Activated naive CD4-positive, alpha-beta T cell treated with anti-CD3 and anti-CD28 coated beads for 36 hours (primary cell): ENCODE data around the gene AKIRIN2. TPM values are rescaled to one million over a fixed set of nuclear protein-coding genes. Genes with fewer than 3 reads are reported as not detected.

Source experiments
- CTCF ChIA-PET: fragments of 350-600 bp; sonication (Branson Sonifier 250); formaldehyde crosslinking; loops from one replicate; lab custom pipeline; 2021; ENCODE audit warnings: antibody characterized with exemption; lab: Charles Lee
- DNase-seq: peaks from one replicate; pipeline ENCODE4 v3.0.0-alpha.2; 2020
- H3K27ac Mint-ChIP-seq: one replicate; pipeline ENCODE4 v1.8.0; 2021; ENCODE audit warnings: mild to moderate bottlenecking, mixed read lengths
- H3K27me3 Mint-ChIP-seq: one replicate; pipeline ENCODE4 v1.8.0; 2021; ENCODE audit warnings: low read depth, mixed read lengths
- H3K36me3 Mint-ChIP-seq: one replicate; pipeline ENCODE4 v1.8.0; 2021; ENCODE audit warnings: low read depth, mixed read lengths
- H3K4me1 Mint-ChIP-seq: one replicate; pipeline ENCODE4 v1.8.0; 2021; ENCODE audit warnings: low read depth, mixed read lengths
- H3K4me3 Mint-ChIP-seq: one replicate; pipeline ENCODE4 v1.8.0; 2021; ENCODE audit warnings: mild to moderate bottlenecking, moderate library complexity, mixed read lengths
- H3K9me3 Mint-ChIP-seq: one replicate; pipeline ENCODE4 v1.8.0; 2021; ENCODE audit warnings: mixed read lengths
- intact Hi-C: fragments of 100-400 bp; cut with micrococcal nuclease; formaldehyde crosslinking; loops from one replicate; pipeline ENCODE4 v1.15.1; 2023
- total RNA-seq, 2 experiments: library from RNA; stranded (reverse); gene quantifications; one replicate each; pipeline ENCODE4 v1.2.3, GENCODE V29; 2021

The AKIRIN2 gene
- total RNA-seq: 10 to 100 TPM; 47.6 to 49.8 TPM

DNA sequence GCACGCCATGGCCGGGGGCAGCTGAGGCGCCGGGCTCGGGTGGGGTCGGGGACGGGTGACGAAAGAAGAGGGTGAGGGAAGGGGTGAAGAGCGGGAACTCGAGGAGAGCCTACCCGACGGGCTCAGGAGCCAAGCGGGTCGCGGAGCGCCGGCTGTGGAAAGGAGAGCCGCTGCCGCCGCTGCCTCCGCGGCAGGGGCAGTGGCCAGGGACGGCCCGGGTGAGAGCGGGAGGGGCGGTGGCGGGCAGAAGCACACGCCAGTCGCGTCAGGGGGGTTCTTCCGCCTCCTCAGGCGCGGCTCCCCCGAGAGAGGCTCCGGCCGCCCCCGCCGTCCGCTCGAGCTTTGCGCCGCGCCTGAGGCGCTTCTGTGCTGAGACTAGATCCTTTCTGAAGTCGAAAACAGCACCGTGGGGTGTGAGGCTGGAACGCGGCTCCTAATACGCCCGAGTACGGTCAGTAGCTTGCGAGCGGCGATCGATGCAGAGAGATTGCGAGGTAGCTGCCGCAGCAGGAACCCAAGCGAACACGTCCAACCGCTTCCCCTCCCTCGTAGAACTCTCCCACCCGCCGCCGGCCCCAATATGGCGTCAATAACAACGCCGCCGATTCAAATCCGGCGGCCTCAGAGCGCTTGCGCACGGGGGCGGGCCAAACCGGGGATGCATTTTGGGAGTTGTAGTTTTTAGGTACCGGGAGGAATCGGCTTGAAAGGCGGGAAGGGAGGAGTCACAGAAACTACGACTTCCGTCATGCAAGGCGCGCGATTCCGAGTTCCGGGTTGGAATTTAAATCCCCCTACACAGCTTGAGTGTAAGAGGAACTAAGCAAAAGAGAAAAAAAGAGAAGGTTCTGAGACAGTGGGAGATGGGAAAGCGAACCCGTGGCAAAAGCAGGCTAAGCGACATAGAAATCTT, at the start of gene AKIRIN2:
TSS of gene AKIRIN2 (minus strand) at position 558 of the 913 bp plus-strand sequence. CDS start at position 9, 549 bp downstream.
- H3K4me3 Mint-ChIP-seq: peak within 1 kb of the TSS; percentile 86
- intact Hi-C loops: loop anchor here (1.0 to 2.0 kb wide), 12 partner anchors 19 to 1379 kb away; partner anchors contain the start of genes ORC3, PNRC1, RNGTT and SLC35A1
- H3K4me1 Mint-ChIP-seq: peaks cover 42% of the 10 kb centered on the region
- peaks cover 14% of the 10 kb centered on the region for H3K36me3 Mint-ChIP-seq
- H3K27ac Mint-ChIP-seq: peak within 1 kb of the TSS; percentile 89
- H3K9me3 Mint-ChIP-seq: no peaks in the 10 kb centered on the region
- no peaks in the 10 kb centered on the region for H3K27me3 Mint-ChIP-seq
- peak; percentile 97 for DNase-seq
- CTCF ChIA-PET: interaction anchor here (1.4 kb wide), 1 partner anchor 17 kb away, joined by 3 read pairs; no protein-coding TSS in a partner anchor

DNA sequence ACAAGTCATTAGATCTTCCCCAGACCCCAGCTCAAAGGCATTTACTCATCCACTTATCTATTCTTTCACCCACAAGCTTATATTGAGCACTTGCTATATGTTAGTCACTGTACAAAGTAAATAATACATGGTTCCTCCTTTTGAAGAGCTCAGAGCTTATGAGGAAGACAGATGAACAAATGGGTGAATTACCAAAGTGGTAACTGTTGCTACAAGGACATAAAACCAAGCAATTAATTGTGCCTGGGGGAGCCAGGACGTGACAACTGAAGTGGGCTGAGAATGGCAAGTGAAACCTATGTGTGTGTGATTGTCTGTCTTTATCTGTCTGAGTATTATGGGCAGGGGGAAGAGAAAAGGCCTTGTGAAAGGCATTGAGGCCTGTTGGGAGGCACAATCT, 45.6 kb upstream of the AKIRIN2 start:
- Mint-ChIP-seq H3K4me3 (no peak overlapping the region), H3K27me3 (no peaks in the 10 kb centered on the region), H3K27ac (no peak overlapping the region), H3K36me3 (no peaks in the 10 kb centered on the region), H3K4me1 (peaks cover 3% of the 10 kb centered on the region), H3K9me3 (no peaks in the 10 kb centered on the region)
- intact Hi-C loops: no loop called here
- CTCF ChIA-PET: no interaction called here
- DNase-seq: no peak

DNA sequence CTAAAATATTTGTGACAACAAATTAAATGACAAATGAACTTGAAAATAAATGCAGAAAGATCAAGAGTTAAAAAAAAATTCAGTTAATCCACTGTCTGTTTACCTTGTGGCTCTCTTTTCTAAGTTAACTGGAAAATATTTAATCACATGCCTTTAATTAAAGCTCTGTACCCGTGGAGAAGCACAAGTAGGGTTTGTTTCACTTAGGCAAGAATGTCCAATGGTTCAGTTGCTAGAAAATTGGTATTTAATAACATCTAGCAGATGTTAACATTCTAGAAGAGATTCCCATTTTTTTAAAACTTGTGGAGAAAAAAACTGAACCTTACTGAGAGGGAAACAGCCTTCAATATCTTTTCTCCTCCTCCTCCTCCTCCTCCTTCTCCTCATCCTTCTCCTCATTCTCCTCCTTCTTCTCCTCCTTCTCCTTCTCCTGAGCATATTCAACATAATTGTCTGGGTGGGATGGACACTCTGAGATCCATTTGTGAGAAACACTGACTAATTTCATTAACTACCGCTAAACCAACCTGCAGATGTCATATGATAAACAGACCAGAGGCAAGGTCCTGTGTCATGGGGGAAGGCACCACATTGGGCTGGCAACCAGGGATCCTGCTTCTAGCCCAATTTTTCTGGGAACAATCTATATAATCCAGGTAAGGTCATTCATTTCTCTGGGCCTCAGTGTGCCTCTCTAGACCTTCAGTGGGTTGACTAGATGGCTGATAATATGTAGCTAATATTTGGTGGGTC, 44.1 kb upstream of the AKIRIN2 start:
- Mint-ChIP-seq H3K27ac (no peak overlapping the region), H3K4me1 (peaks cover 14% of the 10 kb centered on the region), H3K4me3 (no peak overlapping the region), H3K36me3 (no peaks in the 10 kb centered on the region), H3K9me3 (no peaks in the 10 kb centered on the region), H3K27me3 (no peaks in the 10 kb centered on the region)
- no peak for DNase-seq
- intact Hi-C loops: no loop called here
- CTCF ChIA-PET: no interaction called here

DNA sequence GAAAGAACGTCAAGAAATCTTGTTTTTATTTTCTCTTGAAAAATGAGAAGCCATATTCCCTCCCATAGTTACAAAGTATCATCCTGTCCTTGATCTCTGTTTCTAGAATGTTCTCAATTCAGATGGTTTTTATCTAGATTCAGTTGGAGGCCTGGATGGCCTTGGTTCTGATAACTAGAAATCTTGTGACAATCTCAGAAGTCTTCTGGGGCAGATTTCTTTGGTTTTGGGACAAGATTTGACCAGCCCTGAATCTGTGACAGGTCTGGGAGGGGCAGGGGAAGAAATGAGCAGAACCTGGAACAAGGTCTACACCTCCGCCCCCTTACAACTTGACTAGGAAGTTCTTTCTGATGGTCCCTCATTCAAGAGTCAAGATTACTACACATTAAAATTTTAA, 41.4 kb upstream of the AKIRIN2 start:
- no peak for DNase-seq
- CTCF ChIA-PET: no interaction called here
- intact Hi-C loops: loop anchor here (5.0 kb wide), 1 partner anchor 84 kb away; no protein-coding TSS in a partner anchor
- no peak overlapping the region for H3K4me3 Mint-ChIP-seq
- no peak overlapping the region for H3K27ac Mint-ChIP-seq
- H3K27me3 Mint-ChIP-seq: no peaks in the 10 kb centered on the region
- H3K9me3 Mint-ChIP-seq: no peaks in the 10 kb centered on the region
- no peaks in the 10 kb centered on the region for H3K36me3 Mint-ChIP-seq
- peaks cover 18% of the 10 kb centered on the region for H3K4me1 Mint-ChIP-seq

DNA sequence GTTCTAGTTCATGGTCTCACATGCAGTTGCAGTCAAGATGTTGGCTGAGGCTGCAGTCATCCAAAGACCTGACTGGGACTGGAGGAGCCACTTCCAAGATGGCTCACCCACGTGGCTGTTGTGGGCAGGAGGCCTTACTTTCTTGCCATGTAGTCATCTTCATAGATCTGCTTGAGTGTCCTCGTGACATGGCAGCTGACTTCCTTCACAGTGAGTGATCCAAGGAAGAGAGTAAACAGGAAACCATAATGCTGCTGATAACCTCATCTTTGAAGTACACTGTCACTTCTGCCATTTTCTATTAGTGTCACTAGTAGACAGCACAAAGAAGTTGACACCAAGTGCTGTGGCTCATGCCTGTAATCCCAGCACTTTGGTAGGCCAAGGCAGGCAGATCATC, 40.1 kb upstream of the AKIRIN2 start:
- CTCF ChIA-PET: interaction anchor here (0.6 kb wide), 1 partner anchor 68 kb away, joined by 5 read pairs; no protein-coding TSS in a partner anchor
- H3K9me3 Mint-ChIP-seq: no peaks in the 10 kb centered on the region
- H3K4me1 Mint-ChIP-seq: peaks cover 26% of the 10 kb centered on the region
- intact Hi-C loops: loop anchor here (1.0 to 5.0 kb wide), 4 partner anchors 10 to 85 kb away; partner anchors contain the start of gene AKIRIN2
- no peaks in the 10 kb centered on the region for H3K27me3 Mint-ChIP-seq
- no peaks in the 10 kb centered on the region for H3K36me3 Mint-ChIP-seq
- DNase-seq: peak; percentile 76
- no peak overlapping the region for H3K27ac Mint-ChIP-seq
- no peak overlapping the region for H3K4me3 Mint-ChIP-seq

DNA sequence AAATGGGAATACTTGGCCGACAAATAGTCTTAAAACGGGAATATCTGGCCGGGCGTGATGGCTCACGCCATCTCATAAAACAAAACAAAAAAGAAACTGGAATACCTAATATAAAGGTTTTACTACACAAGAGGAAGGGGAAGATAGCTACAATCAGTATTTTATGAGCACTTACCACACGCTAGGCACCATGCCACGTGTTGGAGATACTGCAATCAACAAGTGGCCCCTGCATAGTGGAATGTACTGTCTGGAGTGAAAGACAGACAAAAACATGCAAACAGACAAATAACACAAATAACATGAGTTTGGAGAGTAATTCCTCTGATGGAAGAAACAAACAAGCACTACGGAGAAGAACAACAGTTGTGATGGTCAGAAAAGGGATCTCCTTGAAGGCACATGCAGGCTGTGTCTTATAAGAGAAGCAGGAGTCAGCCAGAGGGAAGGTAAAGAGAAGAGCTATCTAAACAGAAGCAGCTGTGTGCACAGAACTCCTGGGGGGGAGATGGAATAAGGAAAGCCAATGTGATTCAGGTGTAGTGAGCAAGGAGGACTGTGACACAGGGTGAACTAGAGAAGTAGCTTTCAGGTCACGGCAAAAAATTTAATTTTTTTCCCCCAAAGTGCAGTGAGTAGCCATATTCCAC, 39.1 kb upstream of the AKIRIN2 start:
- DNase-seq: no peak
- Mint-ChIP-seq H3K4me3 (no peak overlapping the region), H3K27ac (no peak overlapping the region), H3K36me3 (no peaks in the 10 kb centered on the region), H3K9me3 (no peaks in the 10 kb centered on the region), H3K4me1 (peaks cover 26% of the 10 kb centered on the region), H3K27me3 (no peaks in the 10 kb centered on the region)
- intact Hi-C loops: loop anchor here (5.0 kb wide), 1 partner anchor 86 kb away; no protein-coding TSS in a partner anchor
- CTCF ChIA-PET: interaction anchor here (0.6 kb wide), 3 partner anchors 69 to 347 kb away, joined by 3 to 5 read pairs (median 3); no protein-coding TSS in a partner anchor

DNA sequence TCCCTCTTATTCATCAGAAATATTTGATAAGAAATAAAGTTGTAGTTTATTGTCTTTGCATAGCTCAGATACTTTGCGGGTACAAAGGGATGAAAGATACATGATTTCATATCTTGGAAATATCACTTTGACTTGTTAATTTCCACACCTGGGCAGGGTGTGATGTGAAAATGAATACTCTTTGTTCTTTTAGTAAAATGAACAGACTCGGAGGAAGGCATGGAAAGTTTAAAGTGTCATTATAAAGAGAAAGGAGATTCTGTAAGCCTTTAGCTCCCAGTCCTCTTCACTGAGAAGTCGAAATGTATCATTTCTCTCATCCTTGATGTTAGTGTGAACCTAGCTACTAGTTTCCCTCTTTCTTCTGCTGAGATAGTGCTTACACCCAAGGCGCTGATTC, 36.7 kb upstream of the AKIRIN2 start:
- intact Hi-C loops: loop anchor here (1.0 to 10.0 kb wide), 4 partner anchors 33 to 554 kb away; partner anchors contain the start of gene ORC3
- no peak for DNase-seq
- Mint-ChIP-seq H3K9me3 (peaks cover 4% of the 10 kb centered on the region), H3K27me3 (no peaks in the 10 kb centered on the region), H3K27ac (peak overlapping the region; percentile 21), H3K4me1 (peaks cover 26% of the 10 kb centered on the region), H3K4me3 (no peak overlapping the region), H3K36me3 (no peaks in the 10 kb centered on the region)
- CTCF ChIA-PET: interaction anchor here (1.1 to 1.3 kb wide), 2 partner anchors 15 to 40 kb away, joined by 3 to 4 read pairs; no protein-coding TSS in a partner anchor

DNA sequence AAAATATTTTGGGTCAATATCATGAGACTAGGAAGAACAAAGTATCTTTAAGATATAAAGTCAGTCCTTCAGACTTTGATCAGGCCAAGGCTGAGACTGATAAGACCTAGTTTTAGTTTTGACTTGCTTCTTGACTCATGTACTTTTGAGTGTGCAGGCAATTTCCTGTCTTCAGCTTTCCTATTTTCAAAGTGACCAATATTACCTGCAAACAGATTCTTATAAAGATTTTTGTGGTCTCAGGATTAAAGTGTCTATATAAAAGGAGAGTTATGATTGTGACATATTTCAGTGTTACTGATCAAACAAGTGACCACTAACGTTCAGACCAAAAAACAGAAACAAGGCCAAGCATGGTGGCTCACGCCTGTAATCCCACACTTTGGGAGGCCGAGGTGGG, 36.0 kb upstream of the AKIRIN2 start:
- no peak for DNase-seq
- intact Hi-C loops: loop anchor here (1.0 to 10.0 kb wide), 4 partner anchors 33 to 553 kb away; partner anchors contain the start of gene ORC3
- H3K4me3 Mint-ChIP-seq: no peak overlapping the region

DNA sequence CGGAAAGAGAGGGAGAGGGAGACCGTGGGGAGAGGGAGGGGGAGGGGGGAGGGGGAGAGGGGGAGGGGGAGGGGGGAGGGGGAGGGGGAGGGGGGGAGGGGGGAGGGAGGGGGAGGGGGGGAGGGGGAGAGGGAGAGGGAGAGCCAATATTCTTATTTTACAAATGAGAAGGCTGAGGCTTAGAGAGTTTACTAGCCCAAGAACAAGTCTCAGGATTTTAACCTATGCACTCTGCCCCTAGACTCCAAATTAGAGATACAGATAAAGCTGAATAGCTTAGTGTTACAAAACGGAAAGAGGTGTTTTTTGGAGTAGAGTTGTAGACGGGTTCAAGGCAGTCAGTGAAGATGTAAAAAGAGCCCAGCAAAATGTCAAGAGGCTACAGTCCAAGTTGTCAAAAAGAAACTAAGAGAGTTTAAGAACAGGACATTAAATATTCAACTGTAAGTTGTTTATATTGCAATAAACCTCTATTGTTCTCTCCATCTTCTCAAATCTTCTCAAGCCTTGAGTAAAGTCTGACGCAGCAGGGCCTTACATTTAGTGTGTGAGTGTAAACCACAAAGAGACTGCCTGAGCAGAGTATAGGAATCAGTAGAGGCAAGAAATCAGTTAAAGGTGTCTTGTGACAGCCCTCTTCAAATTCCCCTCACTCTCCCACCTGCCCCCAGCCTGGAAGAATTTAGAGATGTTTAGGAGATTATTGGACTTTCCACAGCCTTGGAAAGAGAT, 34.9 kb upstream of the AKIRIN2 start:
- Mint-ChIP-seq H3K36me3 (no peaks in the 10 kb centered on the region), H3K4me3 (no peak overlapping the region), H3K4me1 (peaks cover 22% of the 10 kb centered on the region), H3K27ac (no peak overlapping the region), H3K9me3 (peaks cover 4% of the 10 kb centered on the region), H3K27me3 (no peaks in the 10 kb centered on the region)
- CTCF ChIA-PET: no interaction called here
- intact Hi-C loops: loop anchor here (10.0 kb wide), 1 partner anchor 552 kb away; no protein-coding TSS in a partner anchor
- no peak for DNase-seq

More for the DNA sequence above, 36.0 kb upstream of the AKIRIN2 start:
- peaks cover 4% of the 10 kb centered on the region for H3K9me3 Mint-ChIP-seq
- CTCF ChIA-PET: interaction anchor here (1.1 kb wide), 1 partner anchor 39 kb away, joined by 3 read pairs; no protein-coding TSS in a partner anchor
- H3K4me1 Mint-ChIP-seq: peaks cover 26% of the 10 kb centered on the region
- H3K36me3 Mint-ChIP-seq: no peaks in the 10 kb centered on the region
- H3K27ac Mint-ChIP-seq: no peak overlapping the region
- no peaks in the 10 kb centered on the region for H3K27me3 Mint-ChIP-seq

DNA sequence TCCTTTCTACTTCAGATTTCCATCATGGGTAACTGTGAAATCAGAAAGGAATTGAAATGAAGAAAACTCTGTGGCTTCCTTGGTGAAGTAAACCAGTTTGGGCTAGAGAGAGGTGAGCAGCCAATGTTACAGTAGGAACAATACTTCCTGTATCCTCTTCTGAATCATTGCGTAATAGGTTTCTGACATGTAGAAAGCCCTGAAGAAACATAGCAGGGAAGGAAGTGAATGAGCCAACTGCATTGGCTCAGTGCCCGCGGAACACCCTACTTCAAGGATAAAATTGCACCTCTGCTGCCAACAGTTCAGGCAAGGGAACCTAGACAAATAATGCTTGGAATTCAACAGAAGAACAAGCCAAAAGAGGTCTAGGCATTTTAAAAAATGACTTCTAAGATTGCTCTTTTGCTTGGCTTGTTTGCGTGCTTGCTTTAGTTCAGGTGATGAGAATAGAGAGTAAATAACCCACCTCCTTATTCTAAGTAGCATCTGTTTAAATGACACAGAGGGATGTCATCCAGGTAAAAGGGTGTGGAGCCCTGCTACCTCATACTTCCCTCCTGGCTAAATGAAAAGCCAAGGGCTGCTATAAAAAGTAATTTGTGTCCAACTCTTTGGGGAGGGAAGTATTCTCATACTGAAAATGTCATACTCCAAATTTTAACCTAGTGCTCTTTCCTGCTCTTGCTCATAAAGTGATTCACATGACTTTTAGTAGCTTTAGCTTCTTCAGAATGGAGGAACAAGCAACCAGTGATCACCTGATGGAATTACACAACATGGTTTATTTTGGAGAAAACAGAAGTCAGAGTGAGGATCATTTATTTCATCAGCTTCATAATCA, 30.0 kb upstream of the AKIRIN2 start:
- Mint-ChIP-seq H3K27me3 (no peaks in the 10 kb centered on the region), H3K9me3 (peaks cover 4% of the 10 kb centered on the region), H3K36me3 (no peaks in the 10 kb centered on the region), H3K4me1 (peaks cover 26% of the 10 kb centered on the region), H3K4me3 (no peak overlapping the region), H3K27ac (peak overlapping the region; percentile 15)
- peak; percentile 70 for DNase-seq
- intact Hi-C loops: loop anchor here (1.0 to 10.0 kb wide), 6 partner anchors 10 to 547 kb away; partner anchors contain the start of gene AKIRIN2
- CTCF ChIA-PET: interaction anchor here (0.7 kb wide), 1 partner anchor 35 kb away, joined by 5 read pairs; no protein-coding TSS in a partner anchor
